Measurements from ENCODE around the gene TCAIM. TPM values are rescaled to one million over a fixed set of nuclear protein-coding genes. Genes with fewer than 3 reads are reported as not detected.

Gene TCAIM
- total and polyA plus RNA-seq, 9 of the 15 experiments (the other 6 are each of a cell fraction or from before 2014, with no cell fraction given): 19.7 to 53.3 (median 36.9) TPM

DNA sequence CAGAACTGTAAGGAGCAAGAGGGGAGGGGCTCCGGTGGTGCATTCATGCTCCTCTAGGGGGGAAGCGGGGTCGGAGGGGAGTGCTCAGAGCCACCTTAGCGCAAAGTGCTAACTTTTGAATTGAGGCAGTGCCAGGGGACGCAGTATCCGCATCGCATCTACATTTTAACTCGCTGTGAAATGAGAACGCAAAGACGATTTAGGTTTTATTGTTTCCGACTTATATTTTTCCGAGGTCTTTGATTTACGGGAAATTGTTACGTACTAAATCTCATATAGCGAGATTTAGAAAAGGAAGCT lies 212 bp downstream of the TCAIM start (continued):
- TF ChIP-seq, protein P1, sequence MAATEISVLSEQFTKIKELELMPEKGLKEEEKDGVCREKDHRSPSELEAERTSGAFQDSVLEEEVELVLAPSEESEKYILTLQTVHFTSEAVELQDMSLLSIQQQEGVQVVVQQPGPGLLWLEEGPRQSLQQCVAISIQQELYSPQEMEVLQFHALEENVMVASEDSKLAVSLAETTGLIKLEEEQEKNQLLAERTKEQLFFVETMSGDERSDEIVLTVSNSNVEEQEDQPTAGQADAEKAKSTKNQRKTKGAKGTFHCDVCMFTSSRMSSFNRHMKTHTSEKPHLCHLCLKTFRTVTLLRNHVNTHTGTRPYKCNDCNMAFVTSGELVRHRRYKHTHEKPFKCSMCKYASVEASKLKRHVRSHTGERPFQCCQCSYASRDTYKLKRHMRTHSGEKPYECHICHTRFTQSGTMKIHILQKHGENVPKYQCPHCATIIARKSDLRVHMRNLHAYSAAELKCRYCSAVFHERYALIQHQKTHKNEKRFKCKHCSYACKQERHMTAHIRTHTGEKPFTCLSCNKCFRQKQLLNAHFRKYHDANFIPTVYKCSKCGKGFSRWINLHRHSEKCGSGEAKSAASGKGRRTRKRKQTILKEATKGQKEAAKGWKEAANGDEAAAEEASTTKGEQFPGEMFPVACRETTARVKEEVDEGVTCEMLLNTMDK (IDR thresholded peaks at IDR 0.05; ENCODE audit: borderline replicate concordance, insufficient read depth, low read depth, low read length, poor library complexity, severe bottlenecking): peak; percentile 44
- no peak for TF ChIP-seq ZNF444 (CRISPR knock-in tag; IDR thresholded peaks at IDR 0.05)
- TF ChIP-seq NFE2 (IDR thresholded peaks at IDR 0.05; ENCODE audit: low read depth): no peak
- TF ChIP-seq PHF21A (IDR thresholded peaks at IDR 0.05; ENCODE audit: borderline replicate concordance, low read depth): no peak
- 0 out of 2 replicates have a peak, but pooled peaks have one; percentile 17 for TF ChIP-seq GATAD2B (IDR thresholded peaks at IDR 0.05; ENCODE audit: borderline replicate concordance)
- no peak for TF ChIP-seq LEF1 (IDR thresholded peaks at IDR 0.05)
- TF ChIP-seq, protein P2, sequence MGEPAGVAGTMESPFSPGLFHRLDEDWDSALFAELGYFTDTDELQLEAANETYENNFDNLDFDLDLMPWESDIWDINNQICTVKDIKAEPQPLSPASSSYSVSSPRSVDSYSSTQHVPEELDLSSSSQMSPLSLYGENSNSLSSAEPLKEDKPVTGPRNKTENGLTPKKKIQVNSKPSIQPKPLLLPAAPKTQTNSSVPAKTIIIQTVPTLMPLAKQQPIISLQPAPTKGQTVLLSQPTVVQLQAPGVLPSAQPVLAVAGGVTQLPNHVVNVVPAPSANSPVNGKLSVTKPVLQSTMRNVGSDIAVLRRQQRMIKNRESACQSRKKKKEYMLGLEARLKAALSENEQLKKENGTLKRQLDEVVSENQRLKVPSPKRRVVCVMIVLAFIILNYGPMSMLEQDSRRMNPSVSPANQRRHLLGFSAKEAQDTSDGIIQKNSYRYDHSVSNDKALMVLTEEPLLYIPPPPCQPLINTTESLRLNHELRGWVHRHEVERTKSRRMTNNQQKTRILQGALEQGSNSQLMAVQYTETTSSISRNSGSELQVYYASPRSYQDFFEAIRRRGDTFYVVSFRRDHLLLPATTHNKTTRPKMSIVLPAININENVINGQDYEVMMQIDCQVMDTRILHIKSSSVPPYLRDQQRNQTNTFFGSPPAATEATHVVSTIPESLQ (CRISPR knock-in tag; IDR thresholded peaks at IDR 0.05): 0 out of 2 replicates have a peak, but pooled peaks have one; percentile 1
- TF ChIP-seq CSDE1 (IDR thresholded peaks at IDR 0.05): peak in 1 of 2 experiments; percentile 15; a peak in 1 of 4 replicates
- peak; percentile 11; the same call in 1 of the 2 replicates for TF ChIP-seq PML (IDR thresholded peaks at IDR 0.05; ENCODE audit: low read length)
- TF ChIP-seq PHTF2 (CRISPR knock-in tag; IDR thresholded peaks at IDR 0.05): no peak
- TF ChIP-seq TOE1 (IDR thresholded peaks at IDR 0.05; ENCODE audit: borderline replicate concordance): 0 out of 2 replicates have a peak, but pooled peaks have one; percentile 1
- TF ChIP-seq TOE1 (CRISPR knock-in tag; IDR thresholded peaks at IDR 0.05; ENCODE audit: borderline replicate concordance, low read depth): no peak
- no peak for TF ChIP-seq KDM5B (IDR thresholded peaks at IDR 0.05; ENCODE audit: insufficient replicate concordance, low read depth, low read length)
- TF ChIP-seq HDAC1 (IDR thresholded peaks at IDR 0.05): peak in 1 of 2 experiments; percentile 61; a peak in 1 of 4 replicates
- peak; percentile 18; the same call in 1 of the 2 replicates for TF ChIP-seq ZNF589 (CRISPR knock-in tag; IDR thresholded peaks at IDR 0.05; ENCODE audit: low read depth)
- TF ChIP-seq, protein P3, sequence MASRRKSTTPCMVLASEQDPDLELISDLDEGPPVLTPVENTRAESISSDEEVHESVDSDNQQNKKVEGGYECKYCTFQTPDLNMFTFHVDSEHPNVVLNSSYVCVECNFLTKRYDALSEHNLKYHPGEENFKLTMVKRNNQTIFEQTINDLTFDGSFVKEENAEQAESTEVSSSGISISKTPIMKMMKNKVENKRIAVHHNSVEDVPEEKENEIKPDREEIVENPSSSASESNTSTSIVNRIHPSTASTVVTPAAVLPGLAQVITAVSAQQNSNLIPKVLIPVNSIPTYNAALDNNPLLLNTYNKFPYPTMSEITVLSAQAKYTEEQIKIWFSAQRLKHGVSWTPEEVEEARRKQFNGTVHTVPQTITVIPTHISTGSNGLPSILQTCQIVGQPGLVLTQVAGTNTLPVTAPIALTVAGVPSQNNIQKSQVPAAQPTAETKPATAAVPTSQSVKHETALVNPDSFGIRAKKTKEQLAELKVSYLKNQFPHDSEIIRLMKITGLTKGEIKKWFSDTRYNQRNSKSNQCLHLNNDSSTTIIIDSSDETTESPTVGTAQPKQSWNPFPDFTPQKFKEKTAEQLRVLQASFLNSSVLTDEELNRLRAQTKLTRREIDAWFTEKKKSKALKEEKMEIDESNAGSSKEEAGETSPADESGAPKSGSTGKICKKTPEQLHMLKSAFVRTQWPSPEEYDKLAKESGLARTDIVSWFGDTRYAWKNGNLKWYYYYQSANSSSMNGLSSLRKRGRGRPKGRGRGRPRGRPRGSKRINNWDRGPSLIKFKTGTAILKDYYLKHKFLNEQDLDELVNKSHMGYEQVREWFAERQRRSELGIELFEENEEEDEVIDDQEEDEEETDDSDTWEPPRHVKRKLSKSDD (conservative IDR thresholded peaks at IDR 0.05; ENCODE audit: low read length): no peak
- TF ChIP-seq, protein P4, sequence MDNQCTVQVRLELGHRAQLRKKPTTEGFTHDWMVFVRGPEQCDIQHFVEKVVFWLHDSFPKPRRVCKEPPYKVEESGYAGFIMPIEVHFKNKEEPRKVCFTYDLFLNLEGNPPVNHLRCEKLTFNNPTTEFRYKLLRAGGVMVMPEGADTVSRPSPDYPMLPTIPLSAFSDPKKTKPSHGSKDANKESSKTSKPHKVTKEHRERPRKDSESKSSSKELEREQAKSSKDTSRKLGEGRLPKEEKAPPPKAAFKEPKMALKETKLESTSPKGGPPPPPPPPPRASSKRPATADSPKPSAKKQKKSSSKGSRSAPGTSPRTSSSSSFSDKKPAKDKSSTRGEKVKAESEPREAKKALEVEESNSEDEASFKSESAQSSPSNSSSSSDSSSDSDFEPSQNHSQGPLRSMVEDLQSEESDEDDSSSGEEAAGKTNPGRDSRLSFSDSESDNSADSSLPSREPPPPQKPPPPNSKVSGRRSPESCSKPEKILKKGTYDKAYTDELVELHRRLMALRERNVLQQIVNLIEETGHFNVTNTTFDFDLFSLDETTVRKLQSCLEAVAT (IDR thresholded peaks at IDR 0.05): 0 out of 4 replicates have a peak, but pooled peaks of 1 of the 2 experiments have one; percentile 48
- TF ChIP-seq, protein P5, sequence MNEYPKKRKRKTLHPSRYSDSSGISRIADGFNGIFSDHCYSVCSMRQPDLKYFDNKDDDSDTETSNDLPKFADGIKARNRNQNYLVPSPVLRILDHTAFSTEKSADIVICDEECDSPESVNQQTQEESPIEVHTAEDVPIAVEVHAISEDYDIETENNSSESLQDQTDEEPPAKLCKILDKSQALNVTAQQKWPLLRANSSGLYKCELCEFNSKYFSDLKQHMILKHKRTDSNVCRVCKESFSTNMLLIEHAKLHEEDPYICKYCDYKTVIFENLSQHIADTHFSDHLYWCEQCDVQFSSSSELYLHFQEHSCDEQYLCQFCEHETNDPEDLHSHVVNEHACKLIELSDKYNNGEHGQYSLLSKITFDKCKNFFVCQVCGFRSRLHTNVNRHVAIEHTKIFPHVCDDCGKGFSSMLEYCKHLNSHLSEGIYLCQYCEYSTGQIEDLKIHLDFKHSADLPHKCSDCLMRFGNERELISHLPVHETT (CRISPR knock-in tag; conservative IDR thresholded peaks at IDR 0.05 in 1 of 2, IDR thresholded peaks at IDR 0.05 in 1 of 2): 0 out of 4 replicates have a peak, but pooled peaks of 1 of the 2 experiments have one; percentile 12

All from K562 (cell line).